Endothelial cell of umbilical vein (primary cell): ENCODE results near the gene AGT.

Experiments used
- EZH2 ChIP-seq: IDR thresholded peaks from 2 replicates; pipeline ENCODE4 v1.6.1; 2012; ENCODE audit warnings: borderline replicate concordance, low read depth, mild to moderate bottlenecking, moderate library complexity, low read length, inconsistent platforms; ENCODE audit not compliant: severe bottlenecking
- FOS ChIP-seq: IDR thresholded peaks from 2 replicates; pipeline ENCODE4 v1.6.1; 2011; ENCODE audit warnings: mild to moderate bottlenecking, low read length, moderate library complexity, borderline replicate concordance; ENCODE audit not compliant: insufficient read depth
- JUN ChIP-seq: IDR thresholded peaks from 2 replicates; pipeline ENCODE4 v1.6.1; 2011; ENCODE audit warnings: borderline replicate concordance, low read depth; ENCODE audit not compliant: insufficient read length, insufficient read depth
- MAX ChIP-seq: IDR thresholded peaks from 2 replicates; pipeline ENCODE4 v1.6.1; 2011; ENCODE audit not compliant: insufficient read depth, insufficient read length
- POLR2A ChIP-seq: IDR thresholded peaks from 2 replicates; pipeline ENCODE4 v1.6.1; 2012; ENCODE audit warnings: low read depth, mild to moderate bottlenecking, control low read depth, low read length
- POLR2AphosphoS5 ChIP-seq: IDR thresholded peaks from 2 replicates; pipeline ENCODE4 v1.6.1; 2012; ENCODE audit warnings: low read depth, mild to moderate bottlenecking, control low read depth, low read length, moderate library complexity; ENCODE audit not compliant: insufficient read depth
- TF ChIP-seq, protein P1 (sequence below), 2 donors: IDR thresholded peaks; 1 replicate in 1 of 2; 2 replicates in 1 of 2; pipeline ENCODE4 v1.5.1; 2011; ENCODE audit warnings: low read length in 2 of 2, mild to moderate bottlenecking in 2 of 2, moderate library complexity in 2 of 2, control low read depth in 1 of 2, inconsistent platforms in 1 of 2, low read depth in 1 of 2; ENCODE audit not compliant: insufficient read depth in 1 of 2; ENCODE audit errors: extremely low read depth in 1 of 2

GRCh38 chr1:230694991-230695390 is 18.9 kb downstream of the AGT start:
- TF ChIP-seq MAX, result no peak
- no peak for TF ChIP-seq POLR2AphosphoS5
- TF ChIP-seq, protein P1, sequence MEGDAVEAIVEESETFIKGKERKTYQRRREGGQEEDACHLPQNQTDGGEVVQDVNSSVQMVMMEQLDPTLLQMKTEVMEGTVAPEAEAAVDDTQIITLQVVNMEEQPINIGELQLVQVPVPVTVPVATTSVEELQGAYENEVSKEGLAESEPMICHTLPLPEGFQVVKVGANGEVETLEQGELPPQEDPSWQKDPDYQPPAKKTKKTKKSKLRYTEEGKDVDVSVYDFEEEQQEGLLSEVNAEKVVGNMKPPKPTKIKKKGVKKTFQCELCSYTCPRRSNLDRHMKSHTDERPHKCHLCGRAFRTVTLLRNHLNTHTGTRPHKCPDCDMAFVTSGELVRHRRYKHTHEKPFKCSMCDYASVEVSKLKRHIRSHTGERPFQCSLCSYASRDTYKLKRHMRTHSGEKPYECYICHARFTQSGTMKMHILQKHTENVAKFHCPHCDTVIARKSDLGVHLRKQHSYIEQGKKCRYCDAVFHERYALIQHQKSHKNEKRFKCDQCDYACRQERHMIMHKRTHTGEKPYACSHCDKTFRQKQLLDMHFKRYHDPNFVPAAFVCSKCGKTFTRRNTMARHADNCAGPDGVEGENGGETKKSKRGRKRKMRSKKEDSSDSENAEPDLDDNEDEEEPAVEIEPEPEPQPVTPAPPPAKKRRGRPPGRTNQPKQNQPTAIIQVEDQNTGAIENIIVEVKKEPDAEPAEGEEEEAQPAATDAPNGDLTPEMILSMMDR (IDR thresholded peaks at IDR 0.05; ENCODE audit: extremely low read depth in 1 of 2, insufficient read depth in 1 of 2, low read depth in 1 of 2, low read length in 2 of 2), result no peak
- no peak for TF ChIP-seq EZH2
- TF ChIP-seq POLR2A, result no peak
- TF ChIP-seq FOS, result no peak
- no peak for TF ChIP-seq JUN
